GM10847 (cell line): ENCODE measurements around the gene LAMC3.

ENCODE experiments used
- POLR2A ChIP-seq: IDR thresholded peaks from 2 replicates; pipeline ENCODE4 v1.6.1; 2011; ENCODE audit not compliant: insufficient read length; ENCODE audit errors: extremely low read depth

LAMC3 gene

GRCh38 chr9:131008909-131009618 lies at the start of gene LAMC3:
Gene LAMC3 (plus strand): TSS chr9:131009174. CDS start chr9:131009215, 41 bp downstream.
- no peak for TF ChIP-seq POLR2A

GRCh38 chr9:130959809-130960334 lies 49.1 kb upstream of the LAMC3 start:
- TF ChIP-seq POLR2A: no peak

DNA sequence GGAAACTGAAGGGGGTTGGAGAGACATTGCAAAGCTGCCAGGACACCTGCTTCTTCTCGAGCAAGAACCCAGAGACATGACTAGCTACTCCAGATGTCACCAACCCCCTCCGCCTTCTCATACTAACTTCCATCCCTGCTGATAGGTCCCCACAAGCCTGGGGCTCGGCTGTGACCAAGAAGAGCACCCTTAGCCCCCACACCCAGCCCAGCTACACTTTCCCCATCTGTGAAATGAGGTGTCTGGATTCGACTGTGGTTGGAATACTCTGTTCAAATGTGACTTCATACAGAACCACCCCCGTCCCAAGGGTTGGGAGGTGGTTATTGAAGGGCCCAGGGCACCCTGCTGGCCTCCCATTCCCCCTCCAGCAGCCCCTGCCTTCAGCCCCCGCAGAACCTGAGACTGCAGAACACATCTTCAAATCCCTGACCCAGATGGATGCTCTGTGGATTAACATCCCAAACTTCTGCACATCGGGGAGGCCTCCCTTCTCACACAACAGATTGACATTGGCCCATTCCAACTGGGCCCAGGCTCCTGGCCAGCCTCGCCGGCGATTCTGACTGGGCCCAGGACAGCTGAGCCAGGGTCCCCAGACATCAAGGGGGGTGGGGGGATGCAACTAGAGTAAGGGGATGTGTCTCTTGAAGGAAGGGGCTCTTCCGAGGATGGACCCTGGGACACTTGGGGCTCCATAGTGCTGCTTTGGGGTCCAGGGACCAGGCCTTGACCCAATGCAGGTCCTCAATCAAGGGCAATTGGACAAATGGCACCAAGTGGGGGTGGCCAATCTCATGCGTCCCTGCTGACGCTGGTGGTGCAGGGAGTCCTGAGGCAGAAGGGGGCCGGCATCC lies 48.2 kb upstream of the LAMC3 start:
- TF ChIP-seq POLR2A: no peak

DNA sequence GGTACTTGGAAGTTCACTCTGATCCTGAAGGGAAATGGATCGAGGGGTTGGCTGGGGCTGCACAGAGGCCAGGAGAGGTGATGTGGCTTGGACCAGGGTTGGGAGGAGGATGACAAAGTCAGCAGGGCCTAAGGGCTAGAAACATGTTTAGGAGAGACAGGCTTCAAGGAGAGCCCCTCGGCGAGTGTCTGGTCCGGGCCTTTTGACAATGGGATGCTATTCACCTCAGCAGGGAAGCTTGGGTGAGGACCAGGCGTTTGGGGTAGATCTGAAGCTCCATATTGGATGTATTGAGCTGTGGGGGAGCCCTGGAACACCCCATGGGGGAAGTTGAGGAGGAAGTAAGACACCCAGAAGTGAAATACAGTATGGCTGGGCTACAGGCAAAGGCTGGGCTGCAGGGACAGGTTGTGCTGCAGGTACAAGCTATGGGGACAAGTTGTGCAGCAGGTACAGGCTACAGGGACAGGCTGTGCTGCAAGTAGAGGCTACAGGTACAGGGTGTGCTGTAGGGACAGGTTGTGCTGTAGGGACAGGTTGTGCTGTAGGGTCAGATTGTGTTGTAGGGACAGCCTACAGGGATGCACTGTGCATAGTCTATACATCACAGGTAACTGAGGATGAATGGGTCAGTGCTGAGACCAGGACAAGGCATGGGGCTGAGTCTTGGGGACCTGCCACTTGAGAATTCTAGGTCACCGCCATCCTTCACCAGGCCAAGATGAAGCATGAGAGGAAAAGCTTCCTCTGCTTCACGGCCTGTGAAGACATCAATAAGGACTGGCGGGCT lies 47.3 kb upstream of the LAMC3 start:
- TF ChIP-seq POLR2A: no peak

DNA sequence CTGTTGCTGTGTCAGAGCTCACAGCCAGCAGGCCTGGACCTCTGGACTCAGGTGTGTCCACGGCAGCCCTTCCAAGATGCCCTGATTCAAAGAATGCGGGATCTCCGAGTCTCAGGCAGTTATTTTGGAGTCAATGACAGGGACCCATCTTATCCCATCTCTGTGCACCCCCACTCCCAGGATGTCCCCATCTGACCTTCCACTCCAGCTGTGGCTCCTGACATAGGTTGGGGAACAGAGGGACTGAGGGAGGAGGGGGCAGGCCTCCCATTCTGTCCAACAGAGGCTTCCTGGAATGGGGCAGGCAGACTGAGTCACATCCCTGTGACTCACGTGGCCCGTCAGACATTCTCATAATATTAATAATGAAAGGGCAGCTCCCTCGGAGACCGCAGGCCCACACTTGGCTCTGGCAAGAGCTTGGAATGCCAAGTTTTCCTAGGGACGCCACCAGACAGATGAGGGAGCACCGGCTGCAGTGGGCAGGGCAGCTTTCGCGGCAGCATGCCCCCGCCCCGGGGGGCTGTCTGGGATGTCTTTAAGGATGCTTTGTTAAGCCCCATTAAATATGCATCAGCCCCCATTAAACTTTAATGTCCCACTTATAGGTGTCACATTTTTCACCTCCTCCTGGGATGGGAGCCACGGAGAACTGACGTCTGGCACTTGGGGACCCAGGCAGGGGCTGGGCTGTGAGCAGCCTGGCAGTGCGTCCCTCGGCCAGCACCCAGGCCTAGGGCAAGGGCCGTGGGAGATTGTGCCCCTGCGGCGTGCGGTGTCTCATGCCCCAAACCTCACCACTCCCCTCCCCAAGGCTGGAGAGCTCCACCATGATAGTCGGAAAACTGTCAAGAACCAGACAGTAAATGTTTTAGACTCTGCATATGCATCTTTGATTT lies 46.3 kb upstream of the LAMC3 start:
- no peak for TF ChIP-seq POLR2A

DNA sequence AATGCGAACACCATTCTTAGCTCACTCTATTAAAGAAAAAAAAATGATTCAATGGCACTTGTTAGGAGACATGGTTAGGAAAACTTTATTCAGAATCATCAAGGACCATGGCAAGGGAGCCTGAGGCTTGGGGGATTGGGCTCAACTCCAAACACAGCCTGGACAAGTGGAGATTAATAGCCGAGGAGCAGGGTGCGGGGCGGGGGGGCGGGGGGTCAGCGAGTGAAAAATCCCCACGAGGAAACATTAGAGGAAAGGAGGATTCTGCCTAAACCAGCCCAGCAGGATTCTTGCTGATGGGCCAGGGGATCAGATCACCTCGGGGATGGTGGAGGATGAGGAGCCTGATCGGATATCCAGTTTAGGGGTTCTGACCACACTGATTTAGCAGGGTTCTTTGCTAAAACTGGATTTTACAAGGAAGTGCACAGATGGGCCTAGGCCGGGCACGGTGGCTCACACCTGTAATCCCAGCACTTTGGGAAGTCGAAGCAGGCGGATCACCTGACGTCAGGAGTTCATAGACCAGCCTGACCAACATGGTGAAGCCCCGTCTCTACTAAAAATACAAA lies 45.6 kb upstream of the LAMC3 start:
- no peak for TF ChIP-seq POLR2A

DNA sequence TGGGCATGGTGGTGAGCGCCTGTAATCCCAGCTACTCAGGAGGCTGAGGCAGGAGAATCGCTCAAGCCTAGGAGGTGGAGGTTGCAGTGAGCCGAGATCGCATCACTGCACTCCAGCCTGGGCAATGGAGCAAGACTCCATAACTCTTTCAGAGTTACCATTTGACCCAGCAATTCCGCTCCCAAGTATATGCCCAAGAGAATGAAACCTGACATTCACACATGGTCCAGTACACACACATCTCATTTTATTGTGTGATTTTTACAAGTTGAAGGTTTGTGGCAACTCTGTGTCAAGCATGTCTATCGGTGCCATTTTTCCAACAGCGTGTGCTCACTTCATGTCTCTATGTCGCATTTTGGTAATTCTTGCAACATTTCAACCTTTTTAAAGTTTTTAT lies 45.1 kb upstream of the LAMC3 start:
- TF ChIP-seq POLR2A: no peak

DNA sequence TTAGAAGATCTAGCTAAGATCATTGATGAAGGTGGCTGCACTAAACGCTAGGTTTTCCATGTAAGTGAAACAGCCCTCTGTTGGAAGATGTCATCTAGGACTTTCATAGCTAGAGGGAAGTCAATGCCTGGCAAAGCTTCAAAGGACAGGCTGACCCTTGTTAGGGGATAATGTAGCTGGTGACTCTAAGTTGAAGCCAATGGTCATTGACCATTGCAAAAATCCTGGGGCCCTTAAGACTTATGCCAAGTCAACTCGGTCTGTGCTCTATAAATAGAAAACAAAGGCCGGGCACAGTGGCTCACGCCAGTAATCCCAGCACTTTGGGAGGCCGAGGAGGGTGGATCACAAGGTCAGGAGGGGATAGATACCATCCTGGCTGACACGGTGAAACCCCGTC lies 43.3 kb upstream of the LAMC3 start:
- TF ChIP-seq POLR2A: no peak

- no peak for TF ChIP-seq POLR2A
Observed at GRCh38 chr9:130970052-130970451, 38.9 kb upstream of the LAMC3 start.

GRCh38 chr9:130970855-130971254 lies 38.1 kb upstream of the LAMC3 start:
- no peak for TF ChIP-seq POLR2A

- TF ChIP-seq POLR2A: no peak
Observed at GRCh38 chr9:130971294-130971849, 37.6 kb upstream of the LAMC3 start.

GRCh38 chr9:130972277-130972956 lies 36.6 kb upstream of the LAMC3 start:
- no peak for TF ChIP-seq POLR2A
